Central memory CD8-positive, alpha-beta T cell (primary cell): ENCODE measurements around the gene IPPK.

Experiments
- ATAC-seq: fragments of 150-1000 bp; cut with Tn5 transposase; replicated peaks from 2 replicates; pipeline ENCODE4 v1.10.0; 2022; ENCODE audit warnings: mild to moderate bottlenecking, moderate FRiP score, moderate number of reproducible peaks; ENCODE audit not compliant: poor library complexity, severe bottlenecking; ENCODE audit errors: extremely low read depth
- DNase-seq, 2 donors: peaks; one replicate each; pipeline ENCODE4 v3.0.0; 2021; ENCODE audit warnings: low spot score in 2 of 2
- H3K27ac Mint-ChIP-seq: one replicate; pipeline ENCODE4 v1.8.0; 2022; ENCODE audit warnings: low read depth, mild to moderate bottlenecking, moderate library complexity, mixed read lengths
- H3K27me3 Mint-ChIP-seq: one replicate; pipeline ENCODE4 v1.8.0; 2022; ENCODE audit warnings: mixed read lengths
- H3K36me3 Mint-ChIP-seq: one replicate; pipeline ENCODE4 v1.8.0; 2022; ENCODE audit warnings: mild to moderate bottlenecking, moderate library complexity, mixed read lengths; ENCODE audit not compliant: insufficient read depth
- H3K4me1 Mint-ChIP-seq: one replicate; pipeline ENCODE4 v1.8.0; 2022; ENCODE audit warnings: mixed read lengths
- H3K4me3 Mint-ChIP-seq: one replicate; pipeline ENCODE4 v1.8.0; 2022; ENCODE audit warnings: mild to moderate bottlenecking, moderate library complexity, mixed read lengths
- H3K9me3 Mint-ChIP-seq: one replicate; pipeline ENCODE4 v1.8.0; 2022; ENCODE audit warnings: mixed read lengths

IPPK gene, protein sequence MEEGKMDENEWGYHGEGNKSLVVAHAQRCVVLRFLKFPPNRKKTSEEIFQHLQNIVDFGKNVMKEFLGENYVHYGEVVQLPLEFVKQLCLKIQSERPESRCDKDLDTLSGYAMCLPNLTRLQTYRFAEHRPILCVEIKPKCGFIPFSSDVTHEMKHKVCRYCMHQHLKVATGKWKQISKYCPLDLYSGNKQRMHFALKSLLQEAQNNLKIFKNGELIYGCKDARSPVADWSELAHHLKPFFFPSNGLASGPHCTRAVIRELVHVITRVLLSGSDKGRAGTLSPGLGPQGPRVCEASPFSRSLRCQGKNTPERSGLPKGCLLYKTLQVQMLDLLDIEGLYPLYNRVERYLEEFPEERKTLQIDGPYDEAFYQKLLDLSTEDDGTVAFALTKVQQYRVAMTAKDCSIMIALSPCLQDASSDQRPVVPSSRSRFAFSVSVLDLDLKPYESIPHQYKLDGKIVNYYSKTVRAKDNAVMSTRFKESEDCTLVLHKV

DNA sequence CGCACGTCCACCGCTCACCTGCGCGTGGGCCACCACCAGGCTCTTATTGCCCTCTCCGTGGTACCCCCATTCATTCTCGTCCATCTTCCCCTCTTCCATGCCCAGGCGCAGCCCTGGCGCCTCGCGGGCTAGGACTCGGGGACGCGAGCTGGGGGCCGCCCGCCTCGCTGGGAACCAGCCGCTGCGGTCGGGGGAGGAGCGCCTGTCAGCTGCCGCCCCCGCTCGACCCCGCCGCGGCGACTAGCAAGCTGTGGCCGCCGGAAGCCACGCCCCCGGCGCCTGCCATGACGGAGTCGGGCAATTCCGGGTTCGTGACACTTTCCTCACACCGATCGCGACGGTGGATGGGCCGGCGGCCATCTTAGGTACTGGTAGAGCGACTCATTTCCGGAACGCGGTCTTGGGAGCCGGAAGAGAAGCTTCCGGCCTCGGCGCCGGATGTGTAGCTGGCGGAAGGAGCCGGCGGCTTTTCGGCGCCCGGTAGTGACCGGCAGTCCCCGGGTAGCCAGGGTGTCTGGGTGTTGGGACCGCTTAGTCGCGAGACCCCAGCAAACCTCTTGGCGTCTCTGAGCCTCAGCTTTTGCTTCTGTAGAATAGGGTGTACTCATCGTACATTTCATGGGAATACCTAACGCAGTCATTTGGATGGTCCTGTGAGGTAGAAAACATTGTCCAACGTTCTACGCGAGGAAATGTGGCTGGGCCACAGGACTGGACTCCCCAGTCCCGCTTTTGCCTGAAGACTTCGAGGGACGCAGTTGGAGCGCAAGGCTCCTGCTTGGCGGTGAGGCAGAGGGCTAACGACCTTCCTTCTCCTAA is at the start of gene IPPK:
TSS of gene IPPK (minus strand) at position 242 of the 819 bp plus-strand sequence. CDS start at position 99, 143 bp downstream.
- H3K4me1 Mint-ChIP-seq: peaks cover 34% of the 10 kb centered on the region
- DNase-seq (peak; percentile 90 to 95), ATAC-seq (peak; percentile 96)
- peak within 1 kb of the TSS; percentile 95 for H3K27ac Mint-ChIP-seq
- no peaks in the 10 kb centered on the region for H3K9me3 Mint-ChIP-seq
- H3K27me3 Mint-ChIP-seq: no peaks in the 10 kb centered on the region
- peaks cover 10% of the 10 kb centered on the region for H3K36me3 Mint-ChIP-seq
- H3K4me3 Mint-ChIP-seq: peak within 1 kb of the TSS; percentile 89

DNA sequence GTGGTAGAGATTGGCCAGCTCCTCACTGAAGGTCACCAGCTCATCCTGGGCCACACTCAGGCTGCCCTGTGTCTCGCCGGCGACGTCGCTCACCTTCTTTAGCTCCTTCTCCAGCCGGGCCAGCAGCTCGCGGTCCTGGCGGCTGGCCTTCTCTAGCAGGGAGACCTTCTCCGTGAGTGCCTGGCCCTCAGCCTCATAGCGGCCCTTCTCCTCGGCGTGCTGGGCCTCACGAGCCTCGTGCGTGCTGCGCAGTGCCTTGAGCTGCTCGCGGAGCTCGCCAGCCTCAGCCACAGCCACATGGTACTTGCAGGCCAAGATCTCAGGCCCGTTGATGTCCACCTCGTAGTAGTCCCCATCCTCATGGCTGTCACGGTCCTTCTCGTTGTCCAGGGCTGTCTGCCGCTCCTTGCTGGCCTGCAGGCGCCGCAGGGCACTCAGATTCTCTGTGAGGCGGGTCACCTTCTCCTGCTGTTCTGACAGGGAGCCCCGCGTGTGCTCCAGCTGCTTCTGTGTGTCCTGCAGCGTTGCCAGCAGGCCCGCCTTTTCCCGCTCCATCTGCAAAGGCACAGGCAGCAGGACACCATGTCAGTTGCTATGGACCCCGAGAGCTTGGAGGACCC is 49.2 kb upstream of the IPPK start:
- no peak overlapping the region for H3K27ac Mint-ChIP-seq
- ATAC-seq (no peak), DNase-seq (no peak)
- peaks cover 30% of the 10 kb centered on the region for H3K36me3 Mint-ChIP-seq
- H3K9me3 Mint-ChIP-seq: no peaks in the 10 kb centered on the region
- H3K27me3 Mint-ChIP-seq: no peaks in the 10 kb centered on the region
- H3K4me3 Mint-ChIP-seq: no peak overlapping the region
- peaks cover 3% of the 10 kb centered on the region for H3K4me1 Mint-ChIP-seq

DNA sequence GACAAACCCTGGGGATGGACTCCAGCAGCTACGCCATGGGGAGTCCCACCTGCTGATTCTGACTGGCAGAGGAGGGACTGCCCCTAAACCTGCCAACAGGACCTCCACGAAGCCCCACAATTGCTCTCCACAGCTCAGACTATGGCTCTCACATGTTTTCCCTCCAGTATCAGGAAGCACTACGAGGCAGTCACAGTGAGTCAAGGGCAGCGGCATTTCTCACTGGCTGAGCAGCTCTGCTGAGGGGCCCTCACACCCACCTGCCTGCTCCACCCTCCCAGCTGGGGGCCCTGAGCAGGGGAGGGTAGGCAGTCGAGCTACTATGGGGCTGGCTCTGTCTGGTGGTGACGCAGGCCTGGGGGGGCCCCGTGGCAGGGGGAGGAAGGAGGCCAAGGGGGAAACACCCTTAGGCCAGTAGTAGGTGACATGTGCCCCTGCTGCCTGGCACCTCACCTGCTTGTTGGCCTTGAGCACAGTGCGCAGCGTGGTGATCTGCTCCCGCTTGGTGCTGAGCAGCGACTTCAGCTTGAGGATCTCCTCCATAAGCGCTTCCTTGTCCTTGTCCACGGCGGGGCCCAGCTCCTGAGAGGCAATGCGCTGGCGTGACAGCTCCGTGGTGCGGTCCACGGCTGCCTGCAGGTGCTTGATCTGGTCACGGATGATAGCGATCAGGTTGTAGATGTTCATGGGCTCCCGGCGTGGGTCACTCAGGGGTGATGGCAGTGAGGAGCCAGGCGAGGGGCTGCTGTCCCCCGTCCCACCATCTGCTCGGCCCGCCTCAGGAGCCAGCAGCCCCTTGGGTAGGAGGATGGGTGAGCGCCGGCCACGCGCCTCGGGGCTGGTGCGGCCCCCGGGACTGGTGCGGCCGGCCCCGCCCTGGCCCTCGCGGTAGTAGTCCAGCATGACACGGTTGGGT is 48.4 kb upstream of the IPPK start:
- no peaks in the 10 kb centered on the region for H3K27me3 Mint-ChIP-seq
- no peaks in the 10 kb centered on the region for H3K9me3 Mint-ChIP-seq
- peaks cover 30% of the 10 kb centered on the region for H3K36me3 Mint-ChIP-seq
- H3K4me3 Mint-ChIP-seq: no peak overlapping the region
- H3K27ac Mint-ChIP-seq: no peak overlapping the region
- ATAC-seq (no peak), DNase-seq (no peak)
- peaks cover 3% of the 10 kb centered on the region for H3K4me1 Mint-ChIP-seq

DNA sequence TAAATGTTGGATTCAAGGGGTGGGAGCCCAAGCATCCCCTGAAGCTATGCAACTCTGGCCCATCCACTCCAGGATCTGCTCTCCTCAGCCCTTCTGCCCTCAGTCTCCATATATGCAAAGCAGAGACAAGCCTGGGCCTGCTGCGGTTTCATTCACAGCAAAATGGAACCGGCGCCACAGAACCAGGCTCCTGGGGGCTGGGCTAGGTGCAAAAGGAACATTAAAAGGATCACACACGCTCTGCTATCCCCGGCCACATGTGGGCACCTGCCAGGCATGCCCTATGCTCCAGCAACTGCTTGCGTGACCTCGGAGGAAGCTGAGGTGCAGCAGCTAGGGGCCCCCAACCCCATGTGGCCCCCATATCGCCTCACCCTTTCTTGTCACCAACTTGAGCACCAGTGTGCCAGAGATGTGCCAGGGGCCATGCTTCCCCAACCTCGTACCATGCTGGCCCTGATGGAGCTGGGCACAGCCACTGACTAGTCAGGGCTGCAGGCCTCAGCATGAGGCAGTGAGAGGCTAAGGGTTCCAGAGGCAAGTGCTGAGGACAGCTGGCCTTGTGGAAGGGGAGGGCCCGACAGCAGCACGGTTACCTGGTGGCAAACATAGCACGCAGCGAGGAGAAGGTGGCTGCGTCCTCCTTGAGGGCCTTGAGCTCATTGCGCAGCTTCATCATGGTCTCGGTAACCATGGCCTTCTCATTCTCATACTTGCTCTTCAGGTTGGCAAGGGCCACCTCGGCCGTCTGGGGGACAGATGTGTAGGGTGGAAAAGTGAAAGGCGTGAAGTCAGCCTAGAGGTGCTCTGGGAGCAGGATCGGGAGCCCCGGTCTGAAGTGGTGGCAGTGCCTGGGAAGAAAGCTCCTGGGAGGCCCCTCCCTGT is 47.5 kb upstream of the IPPK start:
- Mint-ChIP-seq H3K4me1 (peaks cover 12% of the 10 kb centered on the region), H3K9me3 (no peaks in the 10 kb centered on the region), H3K36me3 (peaks cover 28% of the 10 kb centered on the region), H3K4me3 (no peak overlapping the region), H3K27me3 (no peaks in the 10 kb centered on the region), H3K27ac (no peak overlapping the region)
- no peak for DNase-seq
- no peak for ATAC-seq

DNA sequence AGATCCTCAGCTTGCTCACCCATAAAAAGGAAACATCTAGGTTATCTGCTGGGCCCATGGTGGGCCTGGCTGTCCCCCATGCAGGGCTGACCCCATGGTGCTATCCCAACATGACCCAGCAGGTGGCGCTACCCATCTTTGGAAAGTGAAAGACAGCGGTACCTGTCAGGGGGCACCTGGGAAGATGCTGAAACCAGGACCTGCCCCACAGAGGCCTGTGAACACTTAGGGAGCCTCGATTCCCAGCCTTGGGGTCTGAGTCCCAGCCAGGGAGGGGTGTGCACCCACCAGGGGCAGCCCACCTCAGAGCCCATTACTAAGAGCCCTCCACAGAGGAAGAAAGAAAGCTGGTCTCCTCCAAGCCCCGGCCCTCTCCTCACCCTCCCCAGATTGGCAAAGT is 46.6 kb upstream of the IPPK start:
- peak overlapping the region; percentile 46 for H3K27ac Mint-ChIP-seq
- no peak overlapping the region for H3K4me3 Mint-ChIP-seq
- DNase-seq (peak; percentile 66 to 87), ATAC-seq (peak; percentile 66)
- peaks cover 21% of the 10 kb centered on the region for H3K4me1 Mint-ChIP-seq
- H3K27me3 Mint-ChIP-seq: no peaks in the 10 kb centered on the region
- no peaks in the 10 kb centered on the region for H3K9me3 Mint-ChIP-seq
- H3K36me3 Mint-ChIP-seq: peaks cover 23% of the 10 kb centered on the region

DNA sequence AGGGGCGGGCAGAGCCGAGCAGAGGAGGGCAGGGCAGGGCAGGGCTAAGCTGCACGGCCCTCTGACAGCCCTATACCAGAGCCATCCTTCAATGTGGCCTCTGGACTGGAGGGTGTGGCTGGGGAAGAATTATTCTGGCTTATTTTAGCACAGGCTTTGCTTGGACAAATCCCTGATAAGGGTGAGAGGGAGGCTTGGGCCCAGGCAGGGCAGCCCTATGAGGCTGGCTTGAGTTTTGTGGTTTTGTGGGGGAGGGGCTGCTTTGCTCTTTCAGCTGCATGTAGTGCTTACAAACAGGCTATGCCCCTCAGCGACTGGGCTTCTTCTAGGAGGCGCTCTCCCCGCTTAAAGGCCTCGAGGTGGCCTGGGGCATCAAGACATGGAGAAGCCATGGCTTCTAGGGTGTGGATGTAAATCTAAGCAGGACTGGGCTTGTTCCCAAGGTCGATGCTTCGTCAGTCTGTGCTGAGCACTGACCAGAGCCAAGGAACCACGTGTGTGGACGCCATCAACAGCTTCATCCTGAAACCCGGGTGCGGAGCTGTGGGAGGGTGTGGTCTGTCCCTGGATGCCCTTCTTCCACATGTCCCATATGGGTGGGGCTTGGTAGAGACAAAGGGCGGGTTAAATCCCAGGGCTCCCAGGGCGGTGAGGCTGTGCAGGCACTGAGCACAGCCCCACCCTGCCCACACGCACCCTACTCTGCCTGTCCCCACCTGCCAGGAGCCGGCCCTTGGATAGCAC is 45.7 kb upstream of the IPPK start:
- Mint-ChIP-seq H3K4me3 (no peak overlapping the region), H3K27me3 (no peaks in the 10 kb centered on the region), H3K36me3 (peaks cover 20% of the 10 kb centered on the region), H3K4me1 (peaks cover 29% of the 10 kb centered on the region), H3K9me3 (no peaks in the 10 kb centered on the region), H3K27ac (no peak overlapping the region)
- DNase-seq (no peak), ATAC-seq (no peak)

DNA sequence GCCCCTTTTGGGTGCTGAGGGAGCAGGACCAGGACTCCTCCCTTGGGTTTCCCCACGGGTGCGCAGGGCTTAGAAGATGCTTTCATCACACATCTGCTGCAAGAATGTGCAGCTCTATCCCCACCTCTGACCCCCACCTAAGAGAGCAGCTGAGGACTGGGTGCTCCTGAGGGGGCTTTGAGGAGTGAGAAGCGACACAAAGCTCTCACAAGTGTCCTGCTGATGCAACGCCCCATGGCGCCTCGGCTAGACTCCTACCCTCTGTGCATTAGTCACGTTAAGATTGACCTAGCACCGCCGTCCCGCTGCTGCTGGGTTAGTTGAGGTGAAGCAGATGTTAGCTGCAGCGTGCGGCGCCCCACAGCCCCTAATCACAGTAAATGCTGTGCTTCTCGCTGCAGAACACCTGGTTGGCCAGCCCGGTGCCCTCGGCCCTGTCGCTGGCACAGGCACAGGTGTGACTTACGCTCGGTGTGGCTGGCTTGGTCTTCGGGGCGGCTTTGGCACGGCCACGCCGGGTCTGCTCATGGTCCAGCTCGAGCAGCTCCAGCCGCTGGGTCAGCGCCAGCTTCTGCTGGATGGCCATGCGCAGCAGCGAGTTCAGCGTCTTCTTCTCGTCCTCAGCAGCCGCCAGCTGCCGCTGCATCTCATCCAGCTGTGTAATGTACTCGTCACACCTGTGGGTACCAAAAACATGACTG is 45.0 kb upstream of the IPPK start:
- ATAC-seq: no peak
- Mint-ChIP-seq H3K4me3 (no peak overlapping the region), H3K4me1 (peaks cover 29% of the 10 kb centered on the region), H3K27ac (no peak overlapping the region), H3K27me3 (no peaks in the 10 kb centered on the region), H3K36me3 (peaks cover 13% of the 10 kb centered on the region), H3K9me3 (no peaks in the 10 kb centered on the region)
- DNase-seq: no peak

DNA sequence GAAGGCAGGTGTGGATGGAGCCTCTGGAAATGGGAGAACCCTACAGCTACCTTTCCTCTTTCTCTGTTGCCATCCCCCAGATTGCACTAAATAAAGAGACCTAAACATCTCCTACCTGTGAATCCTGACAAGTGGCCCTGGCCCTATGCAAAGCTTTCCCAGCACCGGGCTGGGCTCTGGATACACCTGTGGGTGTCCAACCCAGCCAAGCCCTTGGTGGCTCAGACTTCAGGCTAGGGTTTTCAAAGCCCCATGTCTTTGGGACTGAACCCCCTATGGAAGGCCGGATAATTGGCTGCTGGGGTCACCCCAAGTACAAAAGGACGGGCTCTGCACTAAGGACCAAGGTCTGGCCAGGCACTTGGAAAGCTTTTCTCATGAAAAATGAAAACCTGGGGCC is 44.1 kb upstream of the IPPK start:
- DNase-seq (no peak), ATAC-seq (no peak)
- H3K4me1 Mint-ChIP-seq: peaks cover 29% of the 10 kb centered on the region
- H3K36me3 Mint-ChIP-seq: peaks cover 9% of the 10 kb centered on the region
- no peaks in the 10 kb centered on the region for H3K27me3 Mint-ChIP-seq
- no peak overlapping the region for H3K27ac Mint-ChIP-seq
- H3K4me3 Mint-ChIP-seq: no peak overlapping the region
- H3K9me3 Mint-ChIP-seq: no peaks in the 10 kb centered on the region

DNA sequence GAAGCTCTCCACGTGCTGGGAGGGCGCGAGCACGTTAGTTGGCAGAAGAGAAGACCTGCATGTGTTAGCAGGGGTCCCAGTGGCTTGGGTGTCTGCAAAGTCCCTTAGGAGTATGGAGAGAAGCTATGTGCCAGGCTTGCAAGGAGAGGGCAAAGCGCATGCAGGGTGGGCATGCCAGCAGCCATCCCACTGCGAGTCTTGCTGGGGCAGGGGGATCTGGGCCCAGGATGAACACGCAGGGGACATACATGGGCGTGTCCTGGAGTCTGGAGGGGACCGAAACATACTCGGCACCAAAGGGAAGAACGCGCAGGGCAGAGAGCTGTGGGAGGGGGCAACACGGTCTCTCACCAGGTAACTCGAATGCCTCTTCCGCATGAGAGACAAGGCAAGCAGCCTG is 43.6 kb upstream of the IPPK start:
- no peaks in the 10 kb centered on the region for H3K27me3 Mint-ChIP-seq
- ATAC-seq: no peak
- peaks cover 9% of the 10 kb centered on the region for H3K36me3 Mint-ChIP-seq
- H3K4me1 Mint-ChIP-seq: peaks cover 29% of the 10 kb centered on the region
- H3K27ac Mint-ChIP-seq: peak overlapping the region; percentile 80
- no peak for DNase-seq
- no peaks in the 10 kb centered on the region for H3K9me3 Mint-ChIP-seq
- H3K4me3 Mint-ChIP-seq: no peak overlapping the region

DNA sequence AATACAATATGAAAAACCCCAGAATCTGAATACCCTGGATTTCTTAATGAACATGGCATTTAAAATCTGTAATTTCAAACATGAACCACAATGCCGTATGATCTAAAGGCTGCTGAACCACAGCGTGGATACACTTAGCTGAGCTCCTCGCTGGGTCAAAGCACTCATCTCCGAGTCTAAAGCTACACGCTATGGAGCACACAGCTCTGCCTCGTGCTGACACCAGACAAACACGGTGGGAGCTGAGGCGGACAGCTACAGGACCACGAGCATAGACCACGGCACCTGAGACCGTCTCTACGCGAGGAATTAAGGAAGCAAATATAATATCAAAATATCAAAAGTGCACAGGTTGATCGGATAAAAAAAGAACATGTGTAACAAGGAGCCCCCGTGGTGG is 42.8 kb upstream of the IPPK start:
- no peak for ATAC-seq
- no peak overlapping the region for H3K4me3 Mint-ChIP-seq
- H3K27me3 Mint-ChIP-seq: no peaks in the 10 kb centered on the region
- no peak for DNase-seq
- H3K9me3 Mint-ChIP-seq: no peaks in the 10 kb centered on the region
- peaks cover 29% of the 10 kb centered on the region for H3K4me1 Mint-ChIP-seq
- peaks cover 7% of the 10 kb centered on the region for H3K36me3 Mint-ChIP-seq
- H3K27ac Mint-ChIP-seq: peak overlapping the region; percentile 80
